HepG2 (cell line): Measurements from ENCODE around the gene GALNT15. TPM values are rescaled to one million over a fixed set of nuclear protein-coding genes. Genes with fewer than 3 reads are reported as not detected.

Source experiments
- ARID3A ChIP-seq: IDR thresholded peaks from 2 replicates; pipeline ENCODE4 v1.6.1; 2012; ENCODE audit warnings: low read depth, low read length, improper control_type of control experiment
- ATF5 ChIP-seq: sonication (generic); formaldehyde crosslinking; IDR thresholded peaks from 2 replicates; pipeline ENCODE4 v1.4.0; 2020; ENCODE audit warnings: mild to moderate bottlenecking, low read depth, missing genetic modification reagents
- ATRX ChIP-seq: sonication (generic); formaldehyde crosslinking; IDR thresholded peaks from 2 replicates; pipeline ENCODE4 v1.4.0; 2020; ENCODE audit warnings: missing genetic modification reagents, borderline replicate concordance
- CEBPB ChIP-seq: IDR thresholded peaks from 2 replicates; pipeline ENCODE4 v1.6.1; 2011; ENCODE audit warnings: low read depth, low read length, improper control_type of control experiment, borderline replicate concordance
- IRF1 ChIP-seq: sonication (generic); formaldehyde crosslinking; IDR thresholded peaks from 2 replicates; pipeline ENCODE4 v1.4.0; 2020; ENCODE audit warnings: low read depth, mild to moderate bottlenecking, missing genetic modification reagents
- IRF2 ChIP-seq: IDR thresholded peaks from 2 replicates; pipeline ENCODE4 v1.6.1; 2018; ENCODE audit warnings: missing genetic modification reagents, missing compliant biosample characterization
- KLF12 ChIP-seq: sonication (generic); formaldehyde crosslinking; IDR thresholded peaks from 2 replicates; pipeline ENCODE4 v1.4.0; 2020; ENCODE audit warnings: missing genetic modification reagents, borderline replicate concordance
- KMT2A ChIP-seq: sonication (generic); formaldehyde crosslinking; IDR thresholded peaks from 2 replicates; pipeline ENCODE4 v1.4.0; 2020; ENCODE audit warnings: missing genetic modification reagents
- NR2C2 ChIP-seq: sonication (generic); formaldehyde crosslinking; IDR thresholded peaks from 2 replicates; pipeline ENCODE4 v1.4.0; 2020; ENCODE audit warnings: missing genetic modification reagents, mild to moderate bottlenecking, moderate library complexity, borderline replicate concordance
- RBFOX2 ChIP-seq: fragments of 200-400 bp; formaldehyde crosslinking; IDR thresholded peaks from 2 replicates; pipeline ENCODE4 v1.6.1; 2017; ENCODE audit warnings: low read depth, mild to moderate bottlenecking, low read length
- SIN3A ChIP-seq: IDR thresholded peaks from 2 replicates; pipeline ENCODE4 v1.6.1; 2011; ENCODE audit warnings: low read depth, mild to moderate bottlenecking, control low read depth, low read length, borderline replicate concordance
- THRA ChIP-seq: sonication (generic); formaldehyde crosslinking; IDR thresholded peaks from 2 replicates; pipeline ENCODE4 v1.4.0; 2020; ENCODE audit warnings: missing genetic modification reagents, borderline replicate concordance
- ZBTB43 ChIP-seq: sonication (generic); formaldehyde crosslinking; conservative IDR thresholded peaks from 2 replicates; pipeline ENCODE4 v1.4.0; 2020; ENCODE audit warnings: missing genetic modification reagents
- ZFY ChIP-seq: sonication (generic); formaldehyde crosslinking; IDR thresholded peaks from 2 replicates; pipeline ENCODE4 v1.4.0; 2020; ENCODE audit warnings: missing genetic modification reagents
- ZNF362 ChIP-seq: sonication (generic); formaldehyde crosslinking; IDR thresholded peaks from 2 replicates; pipeline ENCODE4 v1.4.0; 2020; ENCODE audit warnings: missing genetic modification reagents, mild to moderate bottlenecking, borderline replicate concordance
- ZNF577 ChIP-seq: sonication (generic); formaldehyde crosslinking; IDR thresholded peaks from 2 replicates; pipeline ENCODE4 v1.4.0; 2020; ENCODE audit warnings: mild to moderate bottlenecking, low read depth, missing genetic modification reagents, borderline replicate concordance
- ZNF616 ChIP-seq: sonication (generic); formaldehyde crosslinking; IDR thresholded peaks from 2 replicates; pipeline ENCODE4 v1.5.0; 2020; ENCODE audit warnings: low read depth, mild to moderate bottlenecking, missing genetic modification reagents
- ZNF776 ChIP-seq: sonication (generic); formaldehyde crosslinking; IDR thresholded peaks from 2 replicates; pipeline ENCODE4 v1.4.0; 2020; ENCODE audit warnings: mild to moderate bottlenecking, missing genetic modification reagents
- ZNF780A ChIP-seq: sonication (generic); formaldehyde crosslinking; IDR thresholded peaks from 2 replicates; pipeline ENCODE4 v1.8.0; 2022; ENCODE audit warnings: mild to moderate bottlenecking, missing genetic modification reagents, moderate library complexity
- polyA plus RNA-seq, 8 experiments: library from polyadenylated mRNA; depleted of rRNA in 3 of 8; stranded (reverse) in 7 of 8; unstranded in 1 of 8; fragments of >200 nt; fragmentation: Illumina TruSeq in 4 of 8; extraction: Trizol in 4 of 8; gene quantifications; 2 replicates each; pipeline versions ENCODE4 v1.2.1 to v1.2.3, GENCODE V29; 2011 to 2016; ENCODE audit warnings: low read depth in 4 of 8, missing spikeins in 1 of 8, mixed read lengths in 1 of 8; ENCODE audit not compliant: insufficient read depth in 1 of 8
- total RNA-seq, 5 experiments: library from RNA; depleted of rRNA; stranded (reverse); fragments of >200 nt; fragmentation: Illumina TruSeq; extraction: Trizol; gene quantifications; 2 replicates each; pipeline ENCODE4 v1.2.3, GENCODE V29; 2016; ENCODE audit warnings: low read depth in 1 of 5

Gene GALNT15
- total and polyA plus RNA-seq, 2 of the 13 experiments (the other 11 are each of a cell fraction or from before 2014, with no cell fraction given) = 0.02 to 0.04 TPM

- TF ChIP-seq THRA (no peak), ZNF616 (no peak), SIN3A (no peak), NR2C2 (CRISPR knock-in tag) (no peak), KMT2A (CRISPR knock-in tag) (no peak), ZBTB43 (CRISPR knock-in tag) (no peak), ZNF780A (no peak), ATRX (CRISPR knock-in tag) (no peak), ZNF776 (CRISPR knock-in tag) (no peak), CEBPB (no peak), ZNF577 (CRISPR knock-in tag) (no peak), KLF12 (CRISPR knock-in tag) (no peak), ZNF362 (CRISPR knock-in tag) (no peak), ARID3A (peak; percentile 45; the same call in 1 of the 2 replicates), ZFY (CRISPR knock-in tag) (peak; percentile 52; the same call in 1 of the 2 replicates), ATF5 (CRISPR knock-in tag) (no peak), IRF2 (CRISPR knock-in tag) (no peak), RBFOX2 (no peak), IRF1 (CRISPR knock-in tag) (no peak)
Observed at GRCh38 chr3:16247282-16248061, 73.0 kb downstream of the GALNT15 start (continued).
